Pericardium fibroblast (primary cell): Measurements from ENCODE around the gene G6PC3. TPM values are rescaled to one million over a fixed set of nuclear protein-coding genes. Genes with fewer than 3 reads are reported as not detected.

Source experiments
- total RNA-seq: library from RNA; depleted of rRNA; stranded (reverse); fragments of >200 nt; gene quantifications from 2 replicates; pipeline ENCODE4 v1.2.3, GENCODE V29; 2015

Gene G6PC3, protein sequence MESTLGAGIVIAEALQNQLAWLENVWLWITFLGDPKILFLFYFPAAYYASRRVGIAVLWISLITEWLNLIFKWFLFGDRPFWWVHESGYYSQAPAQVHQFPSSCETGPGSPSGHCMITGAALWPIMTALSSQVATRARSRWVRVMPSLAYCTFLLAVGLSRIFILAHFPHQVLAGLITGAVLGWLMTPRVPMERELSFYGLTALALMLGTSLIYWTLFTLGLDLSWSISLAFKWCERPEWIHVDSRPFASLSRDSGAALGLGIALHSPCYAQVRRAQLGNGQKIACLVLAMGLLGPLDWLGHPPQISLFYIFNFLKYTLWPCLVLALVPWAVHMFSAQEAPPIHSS
- 37.8 and 47.1 TPM in 2 replicates for total RNA-seq

GRCh38 chr17:44070455-44071197 lies at the start of gene G6PC3:
TSS of gene G6PC3 (plus strand) at chr17:44070735. CDS start at chr17:44070966, 231 bp downstream.

GRCh38 chr17:44066204-44066930 lies 4.2 kb upstream of the G6PC3 start, which contains the start of gene LSM12:
TSS of gene LSM12 (minus strand) at chr17:44066671. CDS start at chr17:44066587, 84 bp downstream.

DNA sequence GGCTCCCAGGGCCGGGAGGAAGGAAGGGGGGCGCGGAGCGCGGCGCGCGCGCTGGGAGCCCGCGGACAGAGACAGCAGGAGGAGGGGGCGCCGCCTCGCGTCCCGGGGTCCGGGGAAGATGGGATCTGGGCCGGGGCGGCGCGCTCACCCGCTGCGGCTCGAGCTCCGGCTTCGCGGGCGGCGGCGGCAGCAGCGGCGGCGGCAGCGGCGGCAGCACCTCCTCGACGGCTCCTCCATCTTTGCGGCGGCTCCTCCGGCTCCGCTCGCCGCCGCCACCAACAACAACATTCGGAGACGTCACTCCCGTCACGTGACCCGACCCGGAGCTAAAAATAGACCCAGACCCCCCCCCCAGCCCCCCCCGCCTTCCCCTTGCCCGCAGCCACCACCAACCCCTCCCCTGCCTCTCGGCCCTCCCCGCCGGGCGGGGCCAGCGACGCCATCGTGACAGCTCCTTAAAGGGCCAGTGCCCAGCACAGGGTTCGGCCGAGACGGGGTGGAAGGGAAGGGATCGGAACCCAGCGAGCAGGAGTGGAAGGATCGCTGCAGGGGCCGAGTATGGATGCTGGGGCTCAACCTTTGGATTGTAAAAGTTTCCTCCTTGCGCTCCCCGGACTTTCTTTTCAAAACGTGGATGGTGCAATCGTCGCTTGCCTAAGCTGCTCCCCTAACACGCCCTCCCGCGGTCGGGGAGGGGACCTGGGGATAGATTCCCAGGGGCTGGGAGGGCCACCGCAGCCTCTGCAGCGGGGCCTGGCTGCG lies 53.0 kb downstream of the G6PC3 start, which contains the start of gene HDAC5:
Gene HDAC5 (minus strand): TSS at position 286 of the 762 bp plus-strand sequence. CDS start 6,126 bp downstream, outside the sequence.

Other genes starting within 250 kb of the G6PC3 start
- 4.3 and 6.0 TPM in 2 replicates for gene MPP3, start 237.6 kb upstream of the G6PC3 start, total RNA-seq
- gene CD300LG, start 223.6 kb upstream of the G6PC3 start, total RNA-seq = not detected in 2 replicates
- 2.6 TPM in 2 replicates for gene MPP2, start 163.2 kb upstream of the G6PC3 start, total RNA-seq
- gene PPY, start 128.3 kb upstream of the G6PC3 start, total RNA-seq = not detected in 2 replicates
- gene PYY, start 116.8 kb upstream of the G6PC3 start, total RNA-seq = 0.51 TPM in 1 of 2 replicates, not detected in the other
- 1.1 and 2.9 TPM in 2 replicates for gene NAGS, start 66.1 kb upstream of the G6PC3 start, total RNA-seq
- gene TMEM101, start 55.8 kb upstream of the G6PC3 start, total RNA-seq = 27.7 and 32.3 TPM in 2 replicates
- gene LSM12, start 4.1 kb upstream of the G6PC3 start, total RNA-seq = 43.0 and 49.7 TPM in 2 replicates
- 50.4 and 54.7 TPM in 2 replicates for gene HDAC5, start 52.9 kb downstream of the G6PC3 start, total RNA-seq
- 0.93 and 5.3 TPM in 2 replicates for gene HROB, start 71.2 kb downstream of the G6PC3 start, total RNA-seq
- gene ASB16, start 100.0 kb downstream of the G6PC3 start, total RNA-seq = not detected in 2 replicates
- gene TMUB2, start 116.2 kb downstream of the G6PC3 start, total RNA-seq = 29.1 and 32.2 TPM in 2 replicates
- gene ATXN7L3, start 129.1 kb downstream of the G6PC3 start, total RNA-seq = 49.5 and 59.3 TPM in 2 replicates
- 43.6 and 54.0 TPM in 2 replicates for gene UBTF, start 148.9 kb downstream of the G6PC3 start, total RNA-seq
- not detected in 2 replicates for gene SLC4A1, start 197.4 kb downstream of the G6PC3 start, total RNA-seq
- gene RUNDC3A, start 237.9 kb downstream of the G6PC3 start, total RNA-seq = 0.70 and 0.85 TPM in 2 replicates